Osteoblast (primary cell): ENCODE measurements around the gene CIT. TPM values are rescaled to one million over a fixed set of nuclear protein-coding genes. Genes with fewer than 3 reads are reported as not detected.
A peak's percentile ranks its signal among the peaks of the same experiment; 100 is the strongest.

Experiments used
- DNase-seq: peaks from one replicate; pipeline ENCODE4 v3.0.0; 2011; ENCODE audit warnings: low spot score, mixed read lengths; ENCODE audit not compliant: insufficient read length; ENCODE audit errors: missing footprints
- H2AFZ ChIP-seq: 2 replicates; pipeline ENCODE4 v1.6.0; 2011; ENCODE audit warnings: mild to moderate bottlenecking, low read length
- H3K27ac ChIP-seq: 2 replicates; pipeline ENCODE4 v1.5.1; 2011; ENCODE audit warnings: mild to moderate bottlenecking, low read depth, low read length, moderate library complexity
- H3K27me3 ChIP-seq: 2 replicates; pipeline ENCODE4 v1.6.0; 2012; ENCODE audit warnings: mild to moderate bottlenecking, control low read depth, inconsistent platforms, low read length, moderate library complexity; ENCODE audit not compliant: insufficient read depth
- H3K36me3 ChIP-seq: 2 replicates; pipeline ENCODE4 v1.5.1; 2011; ENCODE audit warnings: mild to moderate bottlenecking, low read length, control low read depth, moderate library complexity; ENCODE audit not compliant: insufficient read depth
- H3K4me1 ChIP-seq: 2 replicates; pipeline ENCODE4 v1.5.1; 2011; ENCODE audit warnings: mild to moderate bottlenecking, low read length, control low read depth, moderate library complexity; ENCODE audit not compliant: insufficient read depth
- H3K4me2 ChIP-seq: 2 replicates; pipeline ENCODE4 v1.6.0; 2011; ENCODE audit warnings: mild to moderate bottlenecking, low read length; ENCODE audit not compliant: insufficient read depth
- H3K4me3 ChIP-seq: fragments of 200-600 bp; sonication (generic); 3 replicates; pipeline ENCODE4 v1.5.1; 2012; ENCODE audit warnings: mild to moderate bottlenecking, low read length, inconsistent platforms; ENCODE audit not compliant: insufficient read depth
- H3K79me2 ChIP-seq: 2 replicates; pipeline ENCODE4 v1.6.0; 2012; ENCODE audit warnings: mild to moderate bottlenecking, low read length, control low read depth, inconsistent platforms; ENCODE audit not compliant: insufficient read depth
- H3K9me3 ChIP-seq: 2 replicates; pipeline ENCODE4 v1.5.1; 2011; ENCODE audit warnings: low read depth, low read length, control low read depth
- H4K20me1 ChIP-seq: 2 replicates; pipeline ENCODE4 v1.6.0; 2012; ENCODE audit warnings: mild to moderate bottlenecking, low read length, control low read depth; ENCODE audit not compliant: insufficient read depth
- CTCF ChIP-seq: IDR thresholded peaks from 2 replicates; pipeline ENCODE4 v1.5.1; 2011; ENCODE audit warnings: mild to moderate bottlenecking, low read depth, low read length, moderate library complexity; ENCODE audit errors: extremely low read depth
- total RNA-seq: library from RNA; depleted of rRNA; stranded (reverse); fragments of >200 nt; gene quantifications from 2 replicates; pipeline ENCODE4 v1.2.3, GENCODE V29; 2012

CIT gene
- total RNA-seq, 1 donor: 10.1 TPM

- no peak for TF ChIP-seq CTCF
- H3K4me3 ChIP-seq: no peak overlapping the region
- peak overlapping the region; percentile 63 for H2AFZ ChIP-seq
- H3K36me3 ChIP-seq: peaks cover 4% of the 10 kb centered on the region
- no peak overlapping the region for H3K4me2 ChIP-seq
- no peaks in the 10 kb centered on the region for H4K20me1 ChIP-seq
- no peaks in the 10 kb centered on the region for H3K9me3 ChIP-seq
- no peaks in the 10 kb centered on the region for H3K4me1 ChIP-seq
- H3K79me2 ChIP-seq: peaks cover 30% of the 10 kb centered on the region
- no peaks in the 10 kb centered on the region for H3K27me3 ChIP-seq
- no peak overlapping the region for H3K27ac ChIP-seq
- DNase-seq: no peak
Measured at GRCh38 chr12:119836781-119837180, 40.3 kb downstream of the CIT start.

DNA sequence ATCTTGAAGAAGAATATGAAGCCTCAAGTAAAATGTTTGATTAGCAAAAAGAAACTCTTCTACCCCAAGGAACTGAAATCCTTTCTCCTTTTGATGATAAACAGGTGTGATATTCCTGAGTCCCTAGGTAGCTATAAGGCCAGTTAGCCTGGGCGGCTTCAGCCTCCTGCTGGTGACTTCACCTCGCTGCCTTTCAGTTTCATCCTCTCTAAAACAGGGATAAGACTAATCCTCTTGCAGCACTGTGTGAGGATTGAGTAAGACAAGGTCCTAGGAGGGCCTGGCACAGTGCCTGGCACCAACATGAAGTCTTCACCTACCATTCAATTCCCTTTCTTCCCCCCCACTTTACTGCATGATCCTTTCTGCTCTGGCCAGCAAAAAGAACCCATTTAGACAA is 42.1 kb downstream of the CIT start:
- no peak overlapping the region for H3K4me2 ChIP-seq
- H2AFZ ChIP-seq: peak overlapping the region; percentile 41
- H4K20me1 ChIP-seq: no peaks in the 10 kb centered on the region
- H3K9me3 ChIP-seq: no peaks in the 10 kb centered on the region
- H3K27me3 ChIP-seq: no peaks in the 10 kb centered on the region
- no peak overlapping the region for H3K27ac ChIP-seq
- TF ChIP-seq CTCF: peak; percentile 15
- no peak overlapping the region for H3K4me3 ChIP-seq
- DNase-seq: no peak
- H3K79me2 ChIP-seq: peaks cover 29% of the 10 kb centered on the region
- no peaks in the 10 kb centered on the region for H3K4me1 ChIP-seq
- H3K36me3 ChIP-seq: peaks cover 4% of the 10 kb centered on the region

DNA sequence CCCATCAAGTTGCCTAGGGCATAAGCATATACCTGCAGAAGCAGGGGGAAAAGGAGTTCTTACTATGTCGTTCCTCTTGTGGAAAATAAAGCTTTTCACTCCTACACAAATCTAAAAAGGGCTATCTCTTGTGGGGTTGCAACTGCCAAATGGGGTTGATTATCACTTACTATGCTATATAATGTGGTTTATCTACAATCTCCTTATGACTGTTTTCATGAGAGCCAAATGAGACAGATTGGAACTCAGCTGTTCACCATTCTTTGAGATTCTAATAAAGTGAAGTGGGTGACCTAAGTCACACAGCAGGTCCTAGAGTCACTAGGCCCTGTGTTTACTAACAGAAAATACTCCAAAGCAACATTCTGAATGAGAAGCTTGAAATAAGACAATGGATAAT is 47.7 kb downstream of the CIT start:
- Histone ChIP-seq H3K27me3 (no peaks in the 10 kb centered on the region), H3K9me3 (no peaks in the 10 kb centered on the region), H2AFZ (no peak overlapping the region), H3K4me1 (no peaks in the 10 kb centered on the region), H3K27ac (no peak overlapping the region), H4K20me1 (no peaks in the 10 kb centered on the region), H3K4me2 (no peak overlapping the region), H3K79me2 (no peaks in the 10 kb centered on the region), H3K4me3 (no peak overlapping the region), H3K36me3 (peaks cover 7% of the 10 kb centered on the region)
- DNase-seq: no peak
- TF ChIP-seq CTCF: no peak

- Histone ChIP-seq H3K27ac (no peak overlapping the region), H3K4me3 (no peak overlapping the region), H4K20me1 (no peaks in the 10 kb centered on the region), H3K36me3 (peaks cover 3% of the 10 kb centered on the region), H3K9me3 (no peaks in the 10 kb centered on the region), H3K79me2 (no peaks in the 10 kb centered on the region), H3K4me2 (no peak overlapping the region), H3K27me3 (no peaks in the 10 kb centered on the region), H3K4me1 (no peaks in the 10 kb centered on the region), H2AFZ (no peak overlapping the region)
- no peak for TF ChIP-seq CTCF
- no peak for DNase-seq
Measured at GRCh38 chr12:119828300-119828699, 48.8 kb downstream of the CIT start.
